NCI-H524 treated with DMSO at 0.1 percent for 48 hours (cell line): ENCODE data around the gene ADARB2.
"Not testable (repeated sequence)": the region's sequence is repeated elsewhere in the genome, so short reads cannot be mapped to it uniquely, and the experiment has no call there.

Source experiments
- DNase-seq: peaks from one replicate; lab custom pipeline; 2025; lab: John Stamatoyannopoulos, UW

ADARB2 gene

DNA sequence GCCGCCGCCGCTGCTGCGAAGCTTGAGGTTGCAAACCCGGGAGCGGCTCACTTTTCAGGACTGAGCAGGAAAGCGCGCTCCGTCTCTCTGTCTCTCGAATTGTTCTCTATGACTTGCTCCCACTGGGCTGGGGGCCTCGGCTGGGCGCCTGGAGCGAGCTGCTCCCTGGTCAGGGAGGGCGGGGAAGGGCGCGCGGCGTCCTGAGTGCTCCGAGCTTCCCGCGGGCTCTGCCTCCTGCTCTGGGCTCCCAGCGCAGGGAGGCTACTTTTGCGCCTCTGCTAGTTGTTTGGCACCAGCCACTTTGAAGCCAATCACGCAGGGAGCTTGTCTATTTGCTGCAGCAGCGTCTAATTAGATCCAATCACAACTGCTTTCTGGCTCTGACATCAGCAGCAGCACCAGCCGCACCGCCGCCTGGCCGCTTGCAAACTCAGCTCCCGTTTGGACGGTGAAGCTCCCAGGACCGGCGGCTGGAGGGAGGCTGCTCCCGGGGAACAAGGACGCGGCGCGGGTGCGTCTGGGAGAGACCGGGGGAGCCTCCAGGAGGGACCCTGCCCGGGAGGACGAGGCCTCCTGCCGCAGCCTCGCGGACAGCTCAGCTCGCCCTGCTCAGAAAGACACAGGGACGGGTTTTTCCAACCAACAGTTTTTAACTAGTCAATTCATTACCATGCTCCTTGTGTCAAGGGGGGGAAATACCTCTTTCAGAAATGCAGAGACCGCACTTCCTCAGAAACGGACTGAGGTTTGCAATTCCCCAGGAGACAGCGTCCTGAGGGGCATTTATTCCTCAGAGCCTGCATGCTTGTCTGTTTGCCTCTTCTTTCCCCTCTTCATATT, at the start of gene ADARB2:
Gene ADARB2 (minus strand): TSS at position 304 of the 840 bp plus-strand sequence.
- peak; percentile 37 for DNase-seq

DNA sequence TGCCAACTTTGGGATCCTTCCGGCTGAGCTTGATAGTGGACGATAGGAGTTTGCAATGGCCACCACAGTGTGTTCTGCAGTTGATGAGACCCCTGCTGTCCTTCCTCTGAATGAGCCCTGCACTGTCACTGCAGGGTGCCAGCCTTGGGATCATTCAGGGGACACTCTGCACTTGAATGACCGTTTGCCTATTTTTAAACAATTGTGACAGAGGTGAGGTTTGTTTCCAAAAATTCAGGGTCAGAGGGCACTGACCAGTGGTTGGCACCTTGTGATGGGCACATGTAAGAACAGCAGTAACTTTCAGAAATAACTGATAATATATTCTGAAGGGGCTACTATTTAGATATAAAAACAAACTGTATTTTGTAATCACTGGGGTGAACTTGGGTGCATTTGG, 48.5 kb upstream of the ADARB2 start:
- DNase-seq = no peak

DNA sequence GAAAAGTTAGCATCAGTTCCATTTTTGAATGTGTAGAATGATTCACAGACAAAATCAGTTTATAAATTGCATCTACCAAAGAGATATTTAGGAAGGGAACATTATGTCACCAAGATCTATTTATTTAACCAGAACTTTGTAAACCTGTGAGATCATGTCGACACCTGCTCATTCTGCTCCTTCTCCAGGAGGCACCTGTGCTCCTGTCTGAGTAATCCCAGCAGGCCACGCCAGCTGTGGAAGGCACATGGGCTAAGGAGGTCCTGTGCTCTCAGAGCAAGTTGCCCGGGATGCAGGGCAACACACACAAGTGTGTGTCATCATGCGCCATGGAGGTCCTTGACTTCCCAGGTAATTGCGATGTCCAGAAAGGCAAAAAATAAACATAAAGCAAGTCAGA, 45.5 kb upstream of the ADARB2 start:
- DNase-seq = no peak

DNA sequence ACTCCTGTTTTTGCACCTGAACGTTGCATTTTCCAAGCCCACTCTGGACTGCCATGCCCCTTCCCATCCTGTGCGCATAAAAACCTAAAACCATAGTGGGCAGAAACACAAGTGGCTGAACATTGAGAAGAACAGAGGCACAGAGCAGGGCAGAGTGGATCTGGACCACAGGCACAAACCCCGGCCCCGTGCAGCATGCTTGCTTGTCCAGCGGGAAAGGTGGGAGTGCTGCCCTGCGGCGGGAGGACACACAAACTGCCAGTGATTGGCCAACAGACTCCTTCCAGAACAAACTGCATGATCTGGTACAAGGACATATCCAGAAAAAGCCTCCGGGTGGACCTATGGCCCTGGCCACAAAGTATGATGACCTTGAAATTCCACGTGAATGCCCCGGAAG, 42.5 kb upstream of the ADARB2 start:
- no peak for DNase-seq

DNA sequence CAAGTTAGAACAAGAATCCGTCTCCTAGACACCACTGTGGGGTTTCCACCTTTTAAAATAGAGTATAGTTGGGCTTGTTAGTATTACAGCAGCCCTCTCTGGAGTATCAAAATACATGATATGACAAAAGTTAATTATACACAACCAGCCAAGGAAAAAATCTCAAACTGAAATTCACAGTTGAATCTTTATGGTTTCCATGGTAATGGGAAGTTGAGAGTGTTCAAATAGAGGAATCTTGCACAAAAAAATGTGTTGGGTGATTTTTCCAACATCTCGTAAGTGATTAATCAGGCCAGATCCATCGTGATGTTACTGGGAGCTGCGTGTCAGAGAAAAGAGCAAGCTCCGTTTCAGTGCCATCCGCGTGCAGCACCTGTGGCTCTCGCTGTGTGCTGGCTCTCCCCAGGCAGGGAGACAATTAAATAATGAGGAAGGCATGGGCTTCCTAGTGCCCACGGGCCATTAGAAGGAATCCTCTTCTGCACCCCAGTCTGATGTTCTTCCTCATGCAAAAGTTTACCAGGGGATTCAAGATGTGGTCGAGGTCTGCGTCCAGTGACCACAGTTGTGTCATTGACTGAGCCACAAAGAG, 41.1 kb upstream of the ADARB2 start:
- DNase-seq = no peak

DNA sequence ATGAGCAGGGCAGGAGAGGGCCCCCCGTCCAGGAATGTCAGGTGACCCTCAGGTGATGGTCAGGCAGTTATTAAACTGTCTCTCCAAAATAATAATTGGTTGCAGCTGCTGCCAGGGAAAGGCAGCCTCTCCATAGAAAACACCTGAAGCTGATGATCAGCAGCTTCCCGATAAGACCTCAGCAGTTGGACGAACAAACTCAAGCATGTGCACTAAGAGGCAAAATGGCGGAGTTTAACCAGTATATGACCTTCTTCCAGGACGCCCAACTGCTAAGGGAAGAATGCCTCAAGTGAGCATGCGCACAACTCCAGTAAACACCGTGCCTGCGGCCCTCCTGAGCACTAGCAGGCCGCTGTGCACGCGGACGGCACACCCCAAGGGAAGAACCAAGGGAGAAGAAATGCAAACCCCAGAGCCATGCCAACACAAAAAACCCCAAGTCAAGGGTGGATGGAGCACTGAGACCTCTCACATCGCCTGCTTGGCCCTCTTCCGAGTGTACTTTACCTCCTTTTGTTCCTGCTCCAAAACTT, 38.9 kb upstream of the ADARB2 start:
- no peak for DNase-seq

DNA sequence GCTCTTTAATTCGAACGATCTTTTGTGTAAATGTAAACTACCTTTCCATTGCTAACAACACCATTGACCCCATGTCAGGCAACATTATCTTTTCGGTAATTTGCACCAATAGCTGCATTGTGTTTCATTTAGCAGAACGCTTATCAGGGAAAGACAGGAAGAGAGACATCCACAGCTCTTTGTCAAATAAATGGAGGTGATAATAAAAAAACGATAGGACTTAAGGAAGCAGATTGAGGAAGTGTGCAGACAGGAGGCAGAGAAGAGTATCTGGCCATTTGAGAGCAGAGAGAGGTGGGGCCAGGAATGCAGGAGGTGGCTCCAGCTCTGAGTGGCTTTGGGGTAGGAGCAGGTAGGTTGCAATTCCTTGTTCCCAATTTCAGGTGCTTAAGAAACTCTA, 37.5 kb upstream of the ADARB2 start:
- no peak for DNase-seq

DNA sequence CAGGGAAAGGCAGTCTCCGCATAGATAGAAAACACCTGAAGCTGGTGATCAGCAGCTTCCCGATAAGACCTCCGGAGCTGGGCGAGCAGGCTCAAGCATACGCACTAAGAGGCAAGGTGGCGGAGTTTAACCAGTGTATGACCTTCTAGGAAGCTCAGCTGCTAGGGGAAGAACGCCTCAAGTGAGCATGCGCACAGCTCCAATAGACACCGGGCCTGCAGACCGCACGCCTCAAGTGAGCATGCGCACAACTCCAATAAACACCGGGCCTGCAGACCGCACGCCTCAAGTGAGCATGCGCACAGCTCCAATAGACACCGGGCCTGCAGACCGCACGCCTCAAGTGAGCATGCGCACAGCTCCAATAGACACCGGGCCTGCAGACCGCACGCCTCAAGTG, 35.9 kb upstream of the ADARB2 start:
- DNase-seq = not testable (repeated sequence)

DNA sequence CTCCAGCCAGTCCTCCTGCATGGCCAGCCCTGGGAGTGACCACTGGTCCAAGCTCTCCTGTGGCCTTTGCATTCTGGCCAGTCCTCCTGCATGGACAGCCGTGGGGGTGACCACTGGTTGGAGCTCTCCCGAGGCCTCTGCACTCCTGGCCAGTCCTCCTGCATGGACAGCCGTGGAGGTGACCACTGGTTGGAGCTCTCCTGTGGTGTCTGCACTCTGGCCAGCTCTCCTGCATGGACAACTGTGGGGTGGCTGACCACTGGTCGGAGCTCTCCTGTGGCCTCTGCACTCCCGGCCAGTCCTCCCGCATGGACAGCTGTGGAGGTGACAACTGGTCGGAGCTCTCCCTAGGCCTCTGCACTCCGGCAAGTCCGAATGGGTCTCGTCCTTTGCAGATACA, 28.7 kb upstream of the ADARB2 start:
- no peak for DNase-seq

DNA sequence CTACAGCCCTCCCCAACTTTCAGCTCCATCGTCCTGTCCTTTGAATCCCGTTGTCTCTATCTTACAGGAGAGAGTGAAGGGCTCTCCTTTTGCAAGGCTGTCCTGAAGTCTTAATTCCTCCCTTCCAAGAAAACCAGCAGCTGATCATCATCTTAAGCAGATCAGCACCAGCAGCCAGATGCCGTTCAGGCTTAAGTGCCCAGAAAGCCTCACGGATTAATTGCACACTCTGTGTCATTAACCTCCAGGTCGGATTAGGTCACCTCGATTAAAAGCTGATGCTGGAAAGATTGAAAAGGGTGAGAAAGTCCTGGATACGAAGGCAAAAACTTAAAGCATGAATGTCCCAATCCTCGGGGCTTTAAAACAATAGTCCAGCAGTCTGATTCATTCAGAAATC, 24.8 kb upstream of the ADARB2 start:
- peak; percentile 30 for DNase-seq

DNA sequence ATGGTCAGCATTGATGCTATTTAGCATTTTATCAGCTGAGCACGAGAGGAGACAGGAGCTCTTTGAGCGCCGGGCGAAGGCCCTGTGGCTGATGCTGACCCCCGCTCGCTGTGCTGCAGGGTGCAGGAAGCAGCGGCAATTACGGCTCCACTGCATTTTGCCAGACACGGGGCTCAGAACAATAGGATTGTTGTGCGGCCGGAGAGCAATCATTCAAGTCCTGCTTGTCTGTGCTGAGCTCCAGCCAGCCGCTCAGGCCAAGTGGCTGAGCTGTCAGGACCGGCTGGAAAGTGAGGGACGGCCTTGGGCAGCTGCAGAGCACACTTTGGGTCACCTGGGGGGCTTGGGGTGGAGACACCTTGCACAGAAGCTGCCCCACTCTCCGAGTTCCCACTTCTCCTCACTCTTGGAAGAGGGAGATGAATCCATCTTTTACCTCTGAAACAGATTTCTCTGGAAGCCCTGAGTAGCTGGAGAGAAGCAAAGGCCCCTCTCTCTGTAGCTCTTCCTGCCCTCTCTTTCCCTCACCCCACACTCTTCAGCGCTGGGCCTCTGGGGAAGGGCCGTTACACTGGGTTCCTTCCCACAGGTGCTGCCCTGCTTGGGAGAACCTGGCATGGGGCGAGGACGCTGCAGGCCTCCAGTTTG, 17.3 kb upstream of the ADARB2 start:
- DNase-seq = no peak

DNA sequence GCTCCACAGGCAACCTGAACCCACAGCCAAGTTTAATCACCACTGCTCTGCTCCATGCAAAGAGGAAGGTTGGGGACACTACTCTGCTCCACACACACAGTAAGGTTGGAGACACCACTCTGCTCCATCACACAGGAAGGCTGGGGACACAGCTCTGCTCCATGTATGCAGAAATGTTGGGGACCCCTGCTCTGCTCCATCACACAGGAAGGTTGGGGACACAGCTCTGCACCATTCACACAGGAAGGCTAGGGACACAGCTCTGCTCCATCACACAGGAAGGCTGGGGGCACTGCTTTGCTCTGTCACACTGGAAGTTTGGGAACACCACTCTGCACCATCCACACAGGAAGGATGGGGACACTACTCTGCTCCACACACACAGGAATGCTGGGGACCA, 14.8 kb upstream of the ADARB2 start:
- DNase-seq = no peak

DNA sequence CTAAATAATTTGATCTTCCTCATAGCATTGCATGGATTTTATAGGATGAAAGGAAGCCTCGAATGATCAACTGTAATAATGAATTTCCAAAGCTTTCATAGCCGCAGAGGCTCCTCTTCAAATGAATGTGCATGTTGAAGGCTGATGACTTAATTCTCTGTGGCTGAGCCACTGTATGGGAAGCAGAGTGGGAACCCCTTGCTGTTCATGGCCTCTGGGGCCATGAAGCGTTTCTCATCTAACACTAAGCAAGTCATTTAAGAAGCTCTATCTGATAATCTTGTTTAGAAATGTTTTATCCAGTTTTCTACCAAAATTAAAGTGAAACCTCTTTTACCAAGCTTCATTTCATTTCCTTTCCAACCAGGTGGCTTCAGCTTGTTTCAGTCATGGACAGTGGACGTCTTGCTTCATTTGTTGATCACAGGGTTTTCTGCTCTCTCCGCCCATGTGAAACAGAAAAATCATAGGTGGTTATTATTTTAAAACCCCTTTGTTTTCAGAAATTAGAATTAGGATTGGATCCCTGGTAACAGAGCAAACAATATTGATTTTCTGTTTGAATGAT, 10.3 kb upstream of the ADARB2 start:
- DNase-seq = no peak

DNA sequence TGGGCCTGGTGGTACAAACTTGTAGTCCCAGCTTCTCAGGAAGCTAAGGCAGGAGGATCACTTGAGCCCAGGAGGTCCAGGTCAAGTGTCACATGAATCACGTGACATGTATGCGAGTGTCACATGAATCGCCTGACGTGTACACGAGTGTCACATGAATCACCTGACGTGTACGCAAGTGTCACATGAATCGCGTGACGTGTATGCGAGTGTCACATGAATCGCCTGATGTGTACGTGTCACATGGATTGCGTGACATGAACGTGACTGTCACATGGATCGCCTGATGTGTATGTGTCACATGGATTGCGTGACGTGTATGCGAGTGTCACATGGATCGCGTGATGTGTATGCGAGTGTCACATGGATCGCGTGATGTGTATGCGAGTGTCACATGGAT, 9.5 kb upstream of the ADARB2 start:
- DNase-seq = no peak

DNA sequence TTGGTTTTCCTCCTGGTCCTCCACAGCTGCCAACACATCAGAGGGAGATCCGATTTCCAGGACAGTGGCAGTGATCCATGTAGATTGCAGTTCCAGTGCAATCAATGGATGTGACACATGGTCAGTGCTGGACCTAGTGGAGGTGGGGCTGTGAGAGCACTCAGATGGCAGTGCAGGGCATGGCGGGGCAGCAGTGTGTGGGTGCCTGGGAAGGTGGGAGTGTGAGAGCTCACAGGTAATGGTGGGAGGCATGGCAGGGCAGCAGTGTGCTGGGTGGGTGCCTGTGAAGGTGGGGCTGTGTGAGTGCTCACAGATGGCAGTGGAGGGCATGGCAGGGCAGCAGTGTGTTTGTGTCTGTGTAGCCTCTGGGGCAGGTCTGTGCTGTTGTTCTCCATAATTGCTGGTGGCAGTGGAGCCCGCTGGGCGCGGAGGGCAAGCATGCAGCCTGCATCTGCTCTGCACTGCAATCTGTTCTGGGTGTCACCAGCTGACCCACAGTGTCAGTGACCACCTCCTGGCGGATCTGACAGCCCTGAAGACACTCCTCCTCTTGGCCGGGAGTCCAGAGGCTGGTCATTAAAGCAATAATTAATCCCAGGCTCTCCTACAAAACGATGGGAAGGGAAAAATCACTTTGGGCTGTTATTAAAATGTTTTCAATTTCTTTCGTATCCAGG, 8.6 kb upstream of the ADARB2 start:
- DNase-seq = no peak

DNA sequence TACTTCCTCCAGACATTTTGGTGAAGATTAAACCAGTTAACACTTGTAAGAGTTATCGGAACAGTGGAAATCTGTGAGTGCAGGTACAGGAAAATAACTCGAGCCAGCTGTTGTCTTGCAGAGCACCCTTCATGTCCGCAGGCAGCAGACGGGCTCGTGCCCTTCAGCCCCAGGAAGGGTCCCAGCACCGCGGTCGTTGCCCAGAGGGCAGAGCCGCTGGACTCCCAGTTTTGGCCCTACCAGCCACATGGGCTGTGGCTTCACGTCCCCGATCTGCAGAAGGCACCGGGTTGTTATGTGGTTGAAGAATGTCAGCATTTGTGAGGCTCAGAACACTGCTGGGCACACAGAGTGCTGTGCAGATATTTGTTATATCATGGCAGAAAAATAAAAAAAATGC, 7.2 kb upstream of the ADARB2 start:
- no peak for DNase-seq

DNA sequence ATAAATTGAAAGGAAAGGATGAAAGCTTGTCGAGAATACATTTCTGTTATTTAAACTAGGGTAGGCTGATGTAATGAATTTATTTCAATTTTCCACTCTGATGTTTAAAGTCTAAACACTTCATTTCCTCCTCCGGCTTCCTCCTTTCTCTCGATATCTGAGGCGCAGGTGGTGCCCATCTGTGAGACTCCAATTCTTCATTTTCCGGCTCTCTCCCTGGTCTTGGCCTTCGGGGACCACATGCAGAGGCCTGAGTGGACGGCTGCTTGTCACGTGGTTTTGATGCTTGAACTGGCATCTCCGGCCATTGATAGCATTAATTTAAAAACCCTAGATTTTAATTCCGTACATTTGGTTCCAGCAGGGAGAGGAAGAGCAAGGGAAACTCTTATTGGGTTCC, 5.8 kb upstream of the ADARB2 start:
- DNase-seq = no peak

DNA sequence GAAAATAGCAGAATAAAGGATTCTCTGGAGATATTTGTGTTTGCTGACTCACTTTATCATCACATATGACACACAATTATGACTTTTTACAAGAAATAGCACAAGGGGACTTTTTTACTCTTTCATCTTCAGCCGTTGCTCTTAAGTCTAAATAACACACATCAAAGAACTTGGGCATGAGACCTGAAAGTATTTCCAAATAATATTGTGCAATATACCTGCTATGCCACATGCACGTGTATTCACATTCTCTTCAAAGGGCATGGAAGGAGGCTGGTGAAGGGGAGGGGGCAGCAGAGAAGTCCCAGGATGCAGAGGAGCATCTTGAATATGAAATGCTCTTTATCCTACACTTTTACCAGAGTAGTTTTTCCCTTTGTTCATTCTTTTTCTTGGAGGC, 4.1 kb upstream of the ADARB2 start:
- DNase-seq = no peak

DNA sequence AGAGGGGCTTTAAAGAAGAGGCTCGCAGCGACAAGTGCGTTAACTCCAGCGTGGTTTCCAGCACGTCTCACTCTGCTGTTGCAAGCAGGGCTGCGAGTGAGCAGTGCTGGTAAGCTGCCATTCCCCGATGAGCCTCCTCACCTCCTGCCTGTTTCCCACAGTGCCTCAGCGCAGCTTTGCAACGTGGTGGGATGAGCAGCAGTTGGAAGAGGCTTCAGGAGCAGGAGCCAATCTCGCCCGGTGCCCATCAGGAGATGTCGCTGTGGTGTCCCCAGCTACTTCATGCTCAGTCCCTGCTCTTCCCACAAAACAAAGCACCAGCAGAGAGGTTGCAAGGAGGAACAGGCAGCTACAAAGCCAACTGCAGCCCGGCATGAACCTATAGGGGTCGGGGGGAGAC, 2.4 kb upstream of the ADARB2 start:
- no peak for DNase-seq

DNA sequence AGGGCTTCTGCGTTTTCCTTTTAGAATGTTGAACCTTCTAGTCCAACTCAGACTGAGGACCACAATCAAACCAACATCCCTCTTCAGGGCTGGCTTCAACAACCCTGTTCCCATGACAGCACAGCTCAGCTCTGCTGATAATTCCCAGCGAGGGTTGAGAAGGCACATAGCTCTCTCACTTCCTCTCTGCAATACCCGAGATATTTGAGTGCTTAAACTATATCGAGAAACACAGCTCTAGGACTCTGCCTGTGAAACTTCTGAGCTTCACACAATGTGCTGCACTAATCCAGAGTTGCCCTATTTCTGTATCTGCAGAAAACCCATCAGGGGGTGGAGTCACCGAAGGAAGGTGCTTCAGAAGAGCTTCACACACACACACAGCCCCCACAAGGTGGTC, 1.6 kb upstream of the ADARB2 start:
- DNase-seq = no peak

DNA sequence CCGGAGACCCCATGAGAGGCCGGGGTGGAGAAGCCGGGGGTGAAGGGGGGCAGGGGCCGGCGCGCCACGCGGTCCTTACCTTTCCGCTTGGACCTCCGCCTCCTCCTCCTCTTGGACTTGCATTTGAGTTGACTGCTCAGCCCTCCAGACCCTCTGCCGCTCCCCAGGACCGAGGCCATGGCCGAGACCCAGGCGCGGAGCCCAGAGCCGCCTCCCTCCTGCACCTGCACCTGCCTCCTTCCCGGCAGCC, 428 bp downstream of the ADARB2 start:
- no peak for DNase-seq

DNA sequence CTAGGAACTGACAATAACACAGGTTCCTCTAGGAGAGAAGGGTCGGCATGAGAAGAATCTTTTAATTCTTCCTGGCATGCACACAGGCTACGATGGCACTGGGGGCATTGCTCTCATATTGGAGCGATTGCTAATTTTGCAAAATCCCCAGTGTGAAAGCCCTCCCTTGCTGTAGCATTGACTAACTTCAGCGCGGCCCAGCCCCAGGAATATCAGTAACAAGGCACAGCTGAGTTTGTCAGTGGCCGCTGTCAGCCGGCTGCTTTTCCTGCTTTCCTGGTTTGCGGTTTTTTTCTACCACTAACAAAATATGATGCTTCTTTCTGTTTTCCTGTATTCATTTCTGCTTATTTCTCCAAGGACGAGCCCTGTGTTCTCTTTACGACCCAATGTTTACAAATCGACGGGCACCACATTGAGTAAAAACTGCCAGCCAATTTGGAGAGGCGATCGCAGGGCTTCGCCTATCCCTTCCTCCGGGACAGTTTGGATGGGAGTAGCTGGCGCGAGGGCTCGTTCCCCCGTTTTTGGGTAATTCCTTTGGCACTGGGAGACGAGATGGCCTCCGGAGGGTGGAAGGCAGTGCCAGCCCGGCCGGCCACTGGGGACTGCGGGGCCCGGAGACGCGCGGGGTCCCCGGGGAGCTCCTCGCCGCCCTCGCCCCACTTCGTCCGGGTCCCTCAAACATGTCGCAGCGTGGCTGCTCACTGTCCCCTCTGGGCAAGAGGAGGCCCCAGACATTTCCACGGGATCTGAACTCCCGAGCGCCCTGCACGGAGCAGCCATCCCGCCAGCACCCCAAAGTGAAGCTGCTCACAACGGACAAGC, 967 bp downstream of the ADARB2 start:
- DNase-seq = no peak
